WERI-Rb-1 (cell line): ENCODE data around the gene SLC38A2.

Source experiments
- DNase-seq: peaks from one replicate; pipeline ENCODE4 v3.0.0-alpha.2; 2020
- H3K27ac ChIP-seq: fragments of 250-450 bp; sonication (Bioruptor Pico); 2 replicates; pipeline ENCODE4 v1.5.1; 2020; ENCODE audit warnings: mild to moderate bottlenecking, moderate library complexity
- H3K27me3 ChIP-seq: fragments of 250-450 bp; sonication (Bioruptor Pico); 2 replicates; pipeline ENCODE4 v1.5.1; 2021; ENCODE audit warnings: mild to moderate bottlenecking, low read depth, moderate library complexity; ENCODE audit not compliant: insufficient read depth, severe bottlenecking
- H3K36me3 ChIP-seq: fragments of 250-450 bp; sonication (Bioruptor Pico); 2 replicates; pipeline ENCODE4 v1.5.1; 2020; ENCODE audit warnings: mild to moderate bottlenecking, moderate library complexity
- H3K4me3 ChIP-seq: 2 replicates; pipeline ENCODE4 v1.5.1; 2011; ENCODE audit warnings: low read depth, mild to moderate bottlenecking, control low read depth, low read length
- H3K9me3 ChIP-seq: fragments of 250-450 bp; sonication (Bioruptor Pico); 2 replicates; pipeline ENCODE4 v1.5.1; 2021; ENCODE audit warnings: mild to moderate bottlenecking, moderate library complexity; ENCODE audit not compliant: severe bottlenecking
- TF ChIP-seq, protein P1 (sequence below): IDR thresholded peaks from 2 replicates; pipeline ENCODE4 v1.5.1; 2011; ENCODE audit warnings: low read depth, mild to moderate bottlenecking, control low read depth, inconsistent platforms, low read length

SLC38A2 gene

DNA sequence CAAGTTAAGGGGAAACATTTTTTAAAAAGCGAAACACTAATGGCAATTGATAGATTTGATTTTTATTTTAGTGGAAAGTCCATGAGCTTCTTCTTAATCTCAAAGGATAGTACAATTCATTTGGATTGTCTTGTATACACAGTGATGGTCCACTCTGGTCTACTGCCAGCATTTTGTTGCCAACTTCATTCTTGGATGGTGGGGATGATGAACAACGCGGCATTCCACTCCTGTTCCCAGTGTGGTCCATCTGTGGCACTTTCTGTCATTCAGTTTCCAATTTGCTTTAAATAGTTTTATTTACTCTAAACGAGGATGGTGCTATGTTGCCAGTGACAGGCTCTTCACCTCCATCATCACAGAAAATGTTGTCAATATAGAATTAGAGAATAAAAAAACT is 40.3 kb upstream of the SLC38A2 start:
- no peak for DNase-seq
- TF ChIP-seq, protein P1, sequence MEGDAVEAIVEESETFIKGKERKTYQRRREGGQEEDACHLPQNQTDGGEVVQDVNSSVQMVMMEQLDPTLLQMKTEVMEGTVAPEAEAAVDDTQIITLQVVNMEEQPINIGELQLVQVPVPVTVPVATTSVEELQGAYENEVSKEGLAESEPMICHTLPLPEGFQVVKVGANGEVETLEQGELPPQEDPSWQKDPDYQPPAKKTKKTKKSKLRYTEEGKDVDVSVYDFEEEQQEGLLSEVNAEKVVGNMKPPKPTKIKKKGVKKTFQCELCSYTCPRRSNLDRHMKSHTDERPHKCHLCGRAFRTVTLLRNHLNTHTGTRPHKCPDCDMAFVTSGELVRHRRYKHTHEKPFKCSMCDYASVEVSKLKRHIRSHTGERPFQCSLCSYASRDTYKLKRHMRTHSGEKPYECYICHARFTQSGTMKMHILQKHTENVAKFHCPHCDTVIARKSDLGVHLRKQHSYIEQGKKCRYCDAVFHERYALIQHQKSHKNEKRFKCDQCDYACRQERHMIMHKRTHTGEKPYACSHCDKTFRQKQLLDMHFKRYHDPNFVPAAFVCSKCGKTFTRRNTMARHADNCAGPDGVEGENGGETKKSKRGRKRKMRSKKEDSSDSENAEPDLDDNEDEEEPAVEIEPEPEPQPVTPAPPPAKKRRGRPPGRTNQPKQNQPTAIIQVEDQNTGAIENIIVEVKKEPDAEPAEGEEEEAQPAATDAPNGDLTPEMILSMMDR = no peak
- no peaks in the 10 kb centered on the region for H3K27me3 ChIP-seq
- no peak overlapping the region for H3K27ac ChIP-seq
- no peaks in the 10 kb centered on the region for H3K9me3 ChIP-seq
- H3K36me3 ChIP-seq = no peaks in the 10 kb centered on the region
- no peak overlapping the region for H3K4me3 ChIP-seq

DNA sequence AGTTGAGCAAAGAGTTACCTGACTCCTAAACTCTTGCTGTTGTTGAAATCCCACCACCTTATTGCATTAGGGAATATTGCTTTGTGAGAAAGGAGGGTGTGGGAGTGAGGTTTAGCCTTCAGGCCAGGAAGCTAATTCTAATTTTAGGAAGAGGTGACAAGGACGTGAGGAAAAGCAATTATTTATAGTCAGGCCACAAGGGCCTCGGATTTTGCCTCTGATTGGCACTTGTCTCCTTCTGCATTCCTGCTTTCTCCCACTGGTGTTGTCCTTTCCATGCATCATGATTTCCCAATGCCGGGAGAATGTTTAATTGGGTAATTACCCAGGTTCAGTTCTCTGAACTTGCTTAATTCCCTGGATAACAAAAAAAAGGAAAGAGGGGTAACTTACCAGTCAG is 37.9 kb upstream of the SLC38A2 start:
- Histone ChIP-seq H3K9me3 (no peaks in the 10 kb centered on the region), H3K27me3 (no peaks in the 10 kb centered on the region), H3K27ac (no peak overlapping the region), H3K4me3 (no peak overlapping the region), H3K36me3 (no peaks in the 10 kb centered on the region)
- DNase-seq = no peak
- TF ChIP-seq, protein P1 = no peak

DNA sequence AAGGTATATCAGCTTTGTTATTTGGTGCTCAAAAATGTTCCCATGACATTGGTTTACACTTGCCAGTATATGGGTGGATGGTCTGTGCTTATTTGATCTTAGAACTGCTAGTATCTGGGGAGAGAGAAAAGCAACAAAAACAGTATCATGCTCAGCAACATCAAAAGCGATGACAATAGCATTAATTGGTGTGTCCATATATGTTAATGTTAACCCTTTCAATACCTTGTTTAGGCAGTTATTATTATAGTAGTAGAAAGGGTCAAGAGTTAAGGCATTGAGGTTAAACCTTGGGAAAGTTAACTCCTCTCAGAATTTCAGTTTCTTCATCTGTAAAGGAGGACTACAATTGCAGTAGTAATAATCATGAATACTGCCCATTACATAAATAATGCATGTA is 37.4 kb upstream of the SLC38A2 start:
- H3K27ac ChIP-seq = no peak overlapping the region
- no peaks in the 10 kb centered on the region for H3K9me3 ChIP-seq
- no peaks in the 10 kb centered on the region for H3K27me3 ChIP-seq
- no peak for DNase-seq
- TF ChIP-seq, protein P1 = no peak
- no peak overlapping the region for H3K4me3 ChIP-seq
- no peaks in the 10 kb centered on the region for H3K36me3 ChIP-seq

DNA sequence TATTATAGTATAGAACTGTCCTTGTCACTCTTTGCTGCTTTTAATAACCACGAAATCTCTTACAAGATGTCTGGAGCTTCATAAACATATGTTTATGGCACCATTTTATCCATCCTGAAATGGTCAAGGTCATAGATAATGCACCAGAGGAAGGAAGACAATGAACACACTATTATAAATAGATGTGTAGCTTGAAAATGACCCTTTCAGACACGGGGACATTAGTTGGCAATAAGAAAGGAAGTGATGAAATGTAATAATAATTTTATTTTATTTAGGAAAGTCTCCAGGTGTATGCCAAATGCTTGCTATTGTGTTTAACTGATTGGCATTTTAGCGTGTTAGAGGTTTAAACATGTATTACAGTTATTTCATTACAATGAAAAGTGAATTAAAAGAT is 36.8 kb upstream of the SLC38A2 start:
- no peaks in the 10 kb centered on the region for H3K27me3 ChIP-seq
- H3K27ac ChIP-seq = no peak overlapping the region
- H3K9me3 ChIP-seq = no peaks in the 10 kb centered on the region
- TF ChIP-seq, protein P1 = no peak
- H3K36me3 ChIP-seq = no peaks in the 10 kb centered on the region
- H3K4me3 ChIP-seq = no peak overlapping the region
- DNase-seq = no peak

DNA sequence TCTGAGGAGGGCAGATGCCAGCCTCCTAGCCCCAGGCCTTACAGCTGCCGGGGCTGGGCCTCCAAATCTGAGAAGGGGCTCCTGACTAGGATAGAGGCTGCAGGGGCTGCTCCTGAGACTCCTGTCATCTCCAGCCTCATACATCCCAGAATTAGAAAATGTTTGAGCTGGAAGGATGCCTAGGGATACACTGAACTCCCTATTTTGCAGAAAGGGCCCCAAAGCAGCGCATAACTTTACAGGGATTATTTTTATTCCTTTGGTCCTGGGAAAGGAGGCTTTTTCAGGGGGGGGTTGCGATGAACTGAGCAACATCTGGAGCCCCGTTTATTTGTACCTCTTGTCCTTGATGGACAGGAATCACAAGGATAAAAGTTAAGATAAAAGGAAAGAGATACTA is 35.9 kb upstream of the SLC38A2 start:
- Histone ChIP-seq H3K9me3 (no peaks in the 10 kb centered on the region), H3K27me3 (no peaks in the 10 kb centered on the region), H3K27ac (no peak overlapping the region), H3K4me3 (no peak overlapping the region), H3K36me3 (no peaks in the 10 kb centered on the region)
- TF ChIP-seq, protein P1 = no peak
- no peak for DNase-seq

DNA sequence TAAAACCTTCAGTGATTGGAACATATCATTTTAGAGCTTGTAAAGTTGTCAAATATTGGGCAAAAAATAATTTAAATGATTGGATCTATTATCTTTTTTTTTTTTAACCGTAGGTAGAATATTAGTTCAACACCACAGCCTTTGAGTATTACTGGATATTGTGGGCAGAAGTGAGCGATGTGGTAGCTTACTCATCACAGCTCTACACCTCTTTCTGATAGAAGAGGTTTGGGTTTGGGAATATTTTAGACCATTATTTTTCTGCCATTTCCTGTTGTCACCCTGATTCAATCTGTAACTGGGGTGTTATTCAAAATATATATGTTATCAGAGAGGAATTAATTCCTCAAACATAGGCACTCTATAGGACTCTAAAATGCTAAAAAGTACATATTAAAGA is 34.8 kb upstream of the SLC38A2 start:
- H3K9me3 ChIP-seq = no peaks in the 10 kb centered on the region
- no peaks in the 10 kb centered on the region for H3K27me3 ChIP-seq
- no peak overlapping the region for H3K4me3 ChIP-seq
- no peak overlapping the region for H3K27ac ChIP-seq
- TF ChIP-seq, protein P1 = no peak
- H3K36me3 ChIP-seq = no peaks in the 10 kb centered on the region
- DNase-seq = no peak
